GM23338 (cell line): ENCODE measurements around the gene C1QBP. TPM values are rescaled to one million over a fixed set of nuclear protein-coding genes. Genes with fewer than 3 reads are reported as not detected.
A peak's percentile ranks its signal among the peaks of the same experiment; 100 is the strongest.

ENCODE experiments used
- ATAC-seq: fragments of 200-7000 bp; cut with Tn5 transposase; 3 replicates; pipeline ENCODE4 v1.9.1; 2020
- DNase-seq: peaks from one replicate; pipeline ENCODE4 v3.0.0-alpha.2; 2015; ENCODE audit warnings: low spot score
- H2AFZ ChIP-seq: fragments of 200-600 bp; sonication (generic); 2 replicates; pipeline ENCODE4 v1.8.0; 2016; ENCODE audit warnings: antibody characterized with exemption, mild to moderate bottlenecking, moderate library complexity
- H3F3A ChIP-seq: fragments of 200-600 bp; sonication (generic); replicated peaks from 2 replicates; pipeline ENCODE4 v1.8.0; 2017; ENCODE audit warnings: antibody characterized with exemption, mixed run types, low read depth
- H3K27ac ChIP-seq: fragments of 200-600 bp; sonication (generic); 2 replicates; pipeline ENCODE4 v1.6.1; 2016; ENCODE audit warnings: low read depth
- H3K27me3 ChIP-seq: fragments of 200-600 bp; sonication (generic); 2 replicates; pipeline ENCODE4 v1.8.0; 2016; ENCODE audit warnings: mild to moderate bottlenecking, mixed run types, moderate library complexity; ENCODE audit not compliant: insufficient read depth
- H3K36me3 ChIP-seq: fragments of 200-600 bp; sonication (generic); 2 replicates; pipeline ENCODE4 v1.8.0; 2016; ENCODE audit warnings: mild to moderate bottlenecking; ENCODE audit not compliant: insufficient read depth
- H3K4me1 ChIP-seq: fragments of 200-600 bp; sonication (generic); 2 replicates; pipeline ENCODE4 v1.8.0; 2016; ENCODE audit warnings: mild to moderate bottlenecking, moderate library complexity; ENCODE audit not compliant: insufficient read depth
- H3K4me2 ChIP-seq: fragments of 200-600 bp; sonication (generic); 2 replicates; pipeline ENCODE4 v1.7.1; 2017; ENCODE audit warnings: mixed run types
- H3K4me3 ChIP-seq: fragments of 200-600 bp; sonication (generic); 2 replicates; pipeline ENCODE4 v1.6.1; 2016; ENCODE audit warnings: mixed run types
- H3K79me2 ChIP-seq: fragments of 200-600 bp; sonication (generic); replicated peaks from 2 replicates; pipeline ENCODE4 v1.8.0; 2017; ENCODE audit warnings: mild to moderate bottlenecking; ENCODE audit not compliant: insufficient read depth
- H3K9me2 ChIP-seq: fragments of 200-600 bp; sonication (generic); 2 replicates; pipeline ENCODE4 v1.8.0; 2017; ENCODE audit not compliant: insufficient read depth
- H4K20me1 ChIP-seq: fragments of 200-600 bp; sonication (generic); replicated peaks from 2 replicates; pipeline ENCODE4 v1.8.0; 2017; ENCODE audit warnings: mild to moderate bottlenecking; ENCODE audit not compliant: insufficient read depth
- H3K27ac Mint-ChIP-seq: 2 replicates; pipeline ENCODE4 v1.8.0; 2020; ENCODE audit warnings: inconsistent platforms, mild to moderate bottlenecking, moderate library complexity, mixed read lengths
- H3K27me3 Mint-ChIP-seq: 3 replicates; pipeline ENCODE4 v1.8.0; 2022; ENCODE audit warnings: low read depth, mild to moderate bottlenecking, moderate library complexity, mixed read lengths, inconsistent platforms; ENCODE audit not compliant: insufficient read depth, poor library complexity
- H3K36me3 Mint-ChIP-seq: 3 replicates; pipeline ENCODE4 v1.8.0; 2021; ENCODE audit warnings: low read depth, mild to moderate bottlenecking, inconsistent platforms, moderate library complexity, mixed read lengths
- H3K4me1 Mint-ChIP-seq: 3 replicates; pipeline ENCODE4 v1.8.0; 2020; ENCODE audit warnings: mild to moderate bottlenecking, inconsistent platforms, mixed read lengths
- H3K4me3 Mint-ChIP-seq: 3 replicates; pipeline ENCODE4 v1.8.0; 2021; ENCODE audit warnings: moderate library complexity, mild to moderate bottlenecking, inconsistent platforms, mixed read lengths
- H3K9me3 Mint-ChIP-seq: 3 replicates; pipeline ENCODE4 v1.8.0; 2020; ENCODE audit warnings: moderate library complexity, mild to moderate bottlenecking, inconsistent platforms, mixed read lengths
- CTCF ChIP-seq, 2 experiments: fragments of 200-600 bp in 1 of 2; sonication (generic) in 1 of 2; conservative IDR thresholded peaks; 2 replicates each; pipeline versions ENCODE4 v1.5.1 to v1.6.1; 2016 to 2017; ENCODE audit warnings: antibody characterized with exemption in 2 of 2, low read depth in 2 of 2, mild to moderate bottlenecking in 2 of 2, moderate library complexity in 1 of 2
- EZH2 ChIP-seq: fragments of 200-600 bp; sonication (generic); IDR thresholded peaks from one replicate; pipeline ENCODE4 v1.8.0; 2017; ENCODE audit warnings: antibody characterized with exemption, mild to moderate bottlenecking, low read depth; ENCODE audit not compliant: unreplicated experiment
- EZH2phosphoT487 ChIP-seq: fragments of 200-600 bp; sonication (generic); IDR thresholded peaks from one replicate; pipeline ENCODE4 v1.8.1; 2018; ENCODE audit warnings: antibody characterized with exemption; ENCODE audit not compliant: unreplicated experiment
- JUNB ChIP-seq: IDR thresholded peaks from one replicate; pipeline ENCODE4 v1.6.1; 2016; ENCODE audit warnings: antibody characterized with exemption; ENCODE audit not compliant: unreplicated experiment
- NANOG ChIP-seq: IDR thresholded peaks from 2 replicates; pipeline ENCODE4 v1.6.1; 2016; ENCODE audit warnings: antibody characterized with exemption, borderline replicate concordance
- POLR2AphosphoS5 ChIP-seq: IDR thresholded peaks from 2 replicates; pipeline ENCODE4 v1.6.1; 2016; ENCODE audit warnings: antibody characterized with exemption, low read depth
- REST ChIP-seq: IDR thresholded peaks from one replicate; pipeline ENCODE4 v1.6.1; 2018; ENCODE audit warnings: antibody characterized with exemption; ENCODE audit not compliant: unreplicated experiment
- STAT1 ChIP-seq: IDR thresholded peaks from one replicate; pipeline ENCODE4 v1.6.1; 2016; ENCODE audit warnings: antibody characterized with exemption; ENCODE audit not compliant: unreplicated experiment
- ZNF114 ChIP-seq: fragments of 250-450 bp; sonication (Bioruptor Pico); IDR thresholded peaks from 2 replicates; pipeline ENCODE4 v1.5.0; 2020; ENCODE audit warnings: mild to moderate bottlenecking, moderate library complexity
- ZNF331 ChIP-seq: fragments of 250-450 bp; sonication (Bioruptor Pico); IDR thresholded peaks from 2 replicates; pipeline ENCODE4 v1.5.0; 2020; ENCODE audit warnings: low read depth, mild to moderate bottlenecking, moderate library complexity
- polyA plus RNA-seq: library from polyadenylated mRNA; unstranded; fragments of >200 nt; fragmentation: Nextera tagmentation; extraction: Ambion mirVana; gene quantifications from 2 replicates; pipeline ENCODE4 v1.2.1, GENCODE V29; 2016
- total RNA-seq: library from RNA; depleted of rRNA; stranded (reverse); fragments of >200 nt; shearing (Covaris generic); gene quantifications from 2 replicates; pipeline ENCODE4 v1.2.3, GENCODE V29; 2014
- TF ChIP-seq, protein P1 (sequence below): IDR thresholded peaks from 2 replicates; pipeline ENCODE4 v1.6.1; 2016; ENCODE audit warnings: antibody characterized with exemption

Gene C1QBP
- total and polyA plus RNA-seq, 2 experiments from 2014 or later, result 478 to 704 TPM

- H3K36me3 ChIP-seq, result peaks cover 34% of the 10 kb centered on the region
- ATAC-seq, result peak; percentile 23
- H3K79me2 ChIP-seq, result peaks cover 41% of the 10 kb centered on the region
Measured at GRCh38 chr17:5439446-5439764, 450 bp upstream of the C1QBP start.

DNA sequence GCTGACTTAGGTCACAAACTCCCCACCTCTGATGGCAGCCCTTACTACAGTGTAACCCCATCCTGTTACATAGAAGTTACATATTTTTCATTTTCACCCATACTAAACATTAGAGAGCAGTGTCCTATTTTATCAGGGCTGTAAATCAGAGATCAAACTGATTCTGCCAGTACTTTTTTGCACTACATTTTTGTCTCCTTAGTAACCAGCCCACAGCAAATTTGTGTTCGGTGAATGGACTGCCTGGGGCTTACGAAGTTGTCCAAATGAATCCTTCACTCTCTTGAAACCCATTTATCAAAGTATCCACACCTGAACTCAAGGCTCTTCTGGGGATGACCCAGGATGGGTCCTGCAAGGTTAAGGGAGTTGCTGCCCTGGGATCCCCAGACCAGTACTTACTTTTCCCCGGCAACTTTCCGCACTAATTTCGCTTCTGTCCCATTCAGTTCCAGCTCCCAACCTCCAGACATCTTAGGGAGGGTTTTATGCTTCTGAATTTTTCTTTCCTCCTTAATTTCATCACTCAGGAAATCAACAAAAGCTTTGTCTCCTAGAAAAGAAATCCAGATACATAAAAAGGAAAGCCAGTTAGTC lies 1.1 kb downstream of the C1QBP start:
- Histone ChIP-seq H4K20me1 (peaks cover 31% of the 10 kb centered on the region), H3K27ac (peak overlapping the region; percentile 61; the same call in 1 of the 2 replicates), H3K36me3 (peaks cover 44% of the 10 kb centered on the region), H3K79me2 (peaks cover 35% of the 10 kb centered on the region), H3K4me2 (peak overlapping the region; percentile 80), H3K4me3 (peak overlapping the region; percentile 71), H3K4me1 (peaks cover 7% of the 10 kb centered on the region; the same call in 1 of the 2 replicates), H3K27me3 (no peaks in the 10 kb centered on the region), H3F3A (peaks cover 40% of the 10 kb centered on the region; the same call in 1 of the 2 replicates), H3K9me2 (no peaks in the 10 kb centered on the region), H2AFZ (no peak overlapping the region)
- peak overlapping the region; percentile 92 for H3K4me3 Mint-ChIP-seq
- no peak for DNase-seq
- H3K9me3 Mint-ChIP-seq, result no peaks in the 10 kb centered on the region; the same call in 2 of the 3 replicates
- H3K27ac Mint-ChIP-seq, result peak overlapping the region; percentile 59
- ATAC-seq, result no peak
- H3K4me1 Mint-ChIP-seq, result peaks cover 24% of the 10 kb centered on the region
- peaks cover 62% of the 10 kb centered on the region for H3K36me3 Mint-ChIP-seq
- H3K27me3 Mint-ChIP-seq, result peaks cover 8% of the 10 kb centered on the region
- TF ChIP-seq STAT1, result no peak
- no peak for TF ChIP-seq ZNF331
- TF ChIP-seq NANOG, result no peak
- TF ChIP-seq CTCF (conservative IDR thresholded peaks at IDR 0.05; ENCODE audit: low read depth in 2 of 2), result no peak
- TF ChIP-seq EZH2phosphoT487, result no peak
- TF ChIP-seq, protein P1, sequence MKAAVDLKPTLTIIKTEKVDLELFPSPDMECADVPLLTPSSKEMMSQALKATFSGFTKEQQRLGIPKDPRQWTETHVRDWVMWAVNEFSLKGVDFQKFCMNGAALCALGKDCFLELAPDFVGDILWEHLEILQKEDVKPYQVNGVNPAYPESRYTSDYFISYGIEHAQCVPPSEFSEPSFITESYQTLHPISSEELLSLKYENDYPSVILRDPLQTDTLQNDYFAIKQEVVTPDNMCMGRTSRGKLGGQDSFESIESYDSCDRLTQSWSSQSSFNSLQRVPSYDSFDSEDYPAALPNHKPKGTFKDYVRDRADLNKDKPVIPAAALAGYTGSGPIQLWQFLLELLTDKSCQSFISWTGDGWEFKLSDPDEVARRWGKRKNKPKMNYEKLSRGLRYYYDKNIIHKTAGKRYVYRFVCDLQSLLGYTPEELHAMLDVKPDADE, result no peak
- no peak for TF ChIP-seq REST
- TF ChIP-seq ZNF114 (CRISPR knock-in tag), result no peak
- no peak for TF ChIP-seq POLR2AphosphoS5
- TF ChIP-seq JUNB, result no peak
- TF ChIP-seq EZH2, result no peak

More at GRCh38 chr17:5439446-5439764, 450 bp upstream of the C1QBP start:
- DNase-seq, result no peak
- Histone ChIP-seq H3K27ac (peak overlapping the region; percentile 80), H3K4me2 (peak overlapping the region; percentile 77), H3K9me2 (no peaks in the 10 kb centered on the region), H2AFZ (0 out of 2 replicates have a peak overlapping the region, but pooled peaks have one; percentile 65), H3K4me3 (peak overlapping the region; percentile 71), H3K4me1 (peaks cover 7% of the 10 kb centered on the region; the same call in 1 of the 2 replicates), H3F3A (peaks cover 27% of the 10 kb centered on the region; the same call in 1 of the 2 replicates), H4K20me1 (peaks cover 25% of the 10 kb centered on the region), H3K27me3 (no peaks in the 10 kb centered on the region)
- H3K9me3 Mint-ChIP-seq, result no peaks in the 10 kb centered on the region; the same call in 2 of the 3 replicates
- peaks cover 60% of the 10 kb centered on the region for H3K36me3 Mint-ChIP-seq
- H3K4me1 Mint-ChIP-seq, result peaks cover 24% of the 10 kb centered on the region
- peaks cover 6% of the 10 kb centered on the region for H3K27me3 Mint-ChIP-seq
- TF ChIP-seq CTCF (conservative IDR thresholded peaks at IDR 0.05; ENCODE audit: low read depth in 2 of 2) (peak in 1 of 2 experiments; percentile 25; a peak in 2 of 4 replicates), ZNF114 (CRISPR knock-in tag) (no peak)
- H3K4me3 Mint-ChIP-seq, result peak overlapping the region; percentile 92
- H3K27ac Mint-ChIP-seq, result peak overlapping the region; percentile 83; the same call in 1 of the 2 replicates
